EH (cell line): Measurements from ENCODE around the gene GINS1.
A peak's percentile ranks its signal among the peaks of the same experiment; 100 is the strongest.

ENCODE experiments used
- DNase-seq: peaks from one replicate; pipeline ENCODE4 v3.0.0-alpha.2; 2015; ENCODE audit warnings: low read depth

The GINS1 gene

GRCh38 chr20:25494506-25495188, 87.2 kb downstream of the GINS1 start:
- no peak for DNase-seq

- no peak for DNase-seq
Measured at GRCh38 chr20:25495189-25495824, 87.8 kb downstream of the GINS1 start.

- no peak for DNase-seq
Measured at GRCh38 chr20:25496165-25496967, 88.9 kb downstream of the GINS1 start.

- DNase-seq, result peak; percentile 6
Measured at GRCh38 chr20:25496968-25497401, 89.5 kb downstream of the GINS1 start.

- no peak for DNase-seq
Measured at GRCh38 chr20:25497586-25498279, 90.3 kb downstream of the GINS1 start.
